Activated naive CD8-positive, alpha-beta T cell treated with anti-CD3 and anti-CD28 coated beads, Interleukin-2, amount 50 U/mL, for 16 hours (primary cell): Measurements from ENCODE around the gene APBB2.

Source experiments
- DNase-seq: peaks from one replicate; pipeline ENCODE4 v3.0.0-alpha.2; 2020; ENCODE audit warnings: low read depth, low spot score

Gene APBB2

GRCh38 chr4:40978548-40978947 is 235.8 kb downstream of the APBB2 start:
- no peak for DNase-seq

GRCh38 chr4:40976343-40976742 is 238.0 kb downstream of the APBB2 start:
- DNase-seq = no peak

GRCh38 chr4:40972722-40973121 is 241.6 kb downstream of the APBB2 start:
- DNase-seq = no peak

GRCh38 chr4:40971338-40971737 is 243.0 kb downstream of the APBB2 start:
- DNase-seq = no peak

GRCh38 chr4:40969501-40969900 is 244.8 kb downstream of the APBB2 start:
- no peak for DNase-seq

- no peak for DNase-seq
Measured at GRCh38 chr4:40967550-40967949, 246.8 kb downstream of the APBB2 start.

- DNase-seq = no peak
Measured at GRCh38 chr4:40966091-40966490, 248.3 kb downstream of the APBB2 start.

- no peak for DNase-seq
Measured at GRCh38 chr4:40963897-40964478, 250.4 kb downstream of the APBB2 start.

GRCh38 chr4:40962551-40963180 is 251.7 kb downstream of the APBB2 start:
- DNase-seq = no peak

- DNase-seq = no peak
Measured at GRCh38 chr4:40960941-40961340, 253.4 kb downstream of the APBB2 start.

GRCh38 chr4:40957281-40957680 is 257.1 kb downstream of the APBB2 start:
- no peak for DNase-seq

- no peak for DNase-seq
Measured at GRCh38 chr4:40956721-40957255, 257.6 kb downstream of the APBB2 start.

GRCh38 chr4:40954088-40954668 is 260.2 kb downstream of the APBB2 start:
- DNase-seq = no peak

GRCh38 chr4:40953283-40954087 is 260.9 kb downstream of the APBB2 start:
- DNase-seq = no peak

GRCh38 chr4:40952672-40953071 is 261.7 kb downstream of the APBB2 start:
- no peak for DNase-seq

- no peak for DNase-seq
Measured at GRCh38 chr4:40952217-40952616, 262.1 kb downstream of the APBB2 start.

- DNase-seq = no peak
Measured at GRCh38 chr4:40951026-40951425, 263.3 kb downstream of the APBB2 start.

- DNase-seq = no peak
Measured at GRCh38 chr4:40949358-40950100, 264.8 kb downstream of the APBB2 start.

- DNase-seq = no peak
Measured at GRCh38 chr4:40948014-40948413, 266.3 kb downstream of the APBB2 start.

- no peak for DNase-seq
Measured at GRCh38 chr4:40946652-40947051, 267.7 kb downstream of the APBB2 start.

GRCh38 chr4:40940756-40941155 is 273.6 kb downstream of the APBB2 start:
- DNase-seq = no peak
